ENCODE data around the gene CDH2. TPM values are rescaled to one million over a fixed set of nuclear protein-coding genes. Genes with fewer than 3 reads are reported as not detected.
A peak's percentile ranks its signal among the peaks of the same experiment; 100 is the strongest.

Gene CDH2
- total RNA-seq, 1 experiment from 2014 or later: 42.3 TPM

DNA sequence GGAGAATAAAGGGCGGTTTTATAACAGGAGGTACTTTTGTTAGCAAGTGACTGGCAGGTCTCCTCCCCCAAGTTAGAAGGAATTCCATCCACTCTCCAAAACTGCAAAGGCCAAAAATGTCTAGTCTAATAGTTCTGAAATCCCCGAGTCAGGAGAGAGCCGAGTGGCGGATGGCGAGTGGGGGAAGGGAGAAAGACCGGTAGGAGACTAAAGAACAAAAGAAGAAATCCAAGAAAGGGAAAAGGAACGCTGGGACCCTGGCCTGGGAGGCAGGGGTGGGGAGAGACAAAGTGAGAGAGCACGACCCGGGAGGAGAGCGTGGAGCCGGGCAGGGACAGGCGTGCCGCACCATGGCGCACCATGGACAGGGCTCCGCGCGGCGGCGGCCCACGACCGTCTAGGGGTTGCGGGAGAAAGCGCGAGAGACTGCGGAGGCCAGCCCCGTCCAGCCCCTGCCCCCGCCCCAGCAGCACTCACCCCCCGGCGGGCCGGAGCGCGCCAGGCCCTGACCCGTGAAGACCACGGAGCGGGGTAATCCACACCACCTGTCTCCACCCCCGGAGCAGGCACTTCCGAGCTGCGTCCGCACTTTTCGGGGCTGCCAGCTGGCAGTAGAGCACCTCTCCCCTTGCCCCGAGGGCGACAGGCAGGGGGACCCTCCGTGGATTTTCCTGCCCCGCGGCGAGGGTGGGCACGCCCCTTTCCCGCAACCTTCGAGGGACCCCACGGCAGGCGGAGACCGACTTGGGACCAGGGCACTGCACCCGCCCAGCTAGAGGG is 1.6 kb downstream of the CDH2 start:
- Histone ChIP-seq H3K9me3 (ENCODE audit: control insufficient read depth, insufficient read depth, low read depth, low read length) (no peaks in the 10 kb centered on the region), H3K36me3 (ENCODE audit: control insufficient read depth, insufficient read depth, low read length) (no peaks in the 10 kb centered on the region), H3K4me3 (ENCODE audit: low read depth in 2 of 2, low read length in 2 of 2) (peak overlapping the region; percentile 63 to 71), H3K27ac (ENCODE audit: low read length) (peak overlapping the region; percentile 39), H3K4me1 (ENCODE audit: control insufficient read depth, insufficient read depth, low read length) (no peaks in the 10 kb centered on the region; the same call in 1 of the 2 replicates), H3K27me3 (ENCODE audit: control insufficient read depth, insufficient read depth, low read length) (no peaks in the 10 kb centered on the region)
- POLR2A ChIA-PET: no interaction called here
- intact Hi-C loops (cut with micrococcal nuclease; ENCODE audit: unreplicated experiment) (no loop called here), in situ Hi-C loops (cut with HindIII; ENCODE audit: low pct_unique_long_range_greater_than_20kb, low sequenced_read_pairs) (no loop called here)
- ATAC-seq (peak; percentile 23; the same call in 1 of the 2 replicates), DNase-seq (ENCODE audit: low read depth, low spot score) (no peak)
- TF ChIP-seq REST (IDR thresholded peaks at IDR 0.05; ENCODE audit: insufficient read depth in 1 of 2, low read depth in 2 of 2, low read length in 1 of 2): peak; percentile 77 to 89
- TF ChIP-seq, protein P1, sequence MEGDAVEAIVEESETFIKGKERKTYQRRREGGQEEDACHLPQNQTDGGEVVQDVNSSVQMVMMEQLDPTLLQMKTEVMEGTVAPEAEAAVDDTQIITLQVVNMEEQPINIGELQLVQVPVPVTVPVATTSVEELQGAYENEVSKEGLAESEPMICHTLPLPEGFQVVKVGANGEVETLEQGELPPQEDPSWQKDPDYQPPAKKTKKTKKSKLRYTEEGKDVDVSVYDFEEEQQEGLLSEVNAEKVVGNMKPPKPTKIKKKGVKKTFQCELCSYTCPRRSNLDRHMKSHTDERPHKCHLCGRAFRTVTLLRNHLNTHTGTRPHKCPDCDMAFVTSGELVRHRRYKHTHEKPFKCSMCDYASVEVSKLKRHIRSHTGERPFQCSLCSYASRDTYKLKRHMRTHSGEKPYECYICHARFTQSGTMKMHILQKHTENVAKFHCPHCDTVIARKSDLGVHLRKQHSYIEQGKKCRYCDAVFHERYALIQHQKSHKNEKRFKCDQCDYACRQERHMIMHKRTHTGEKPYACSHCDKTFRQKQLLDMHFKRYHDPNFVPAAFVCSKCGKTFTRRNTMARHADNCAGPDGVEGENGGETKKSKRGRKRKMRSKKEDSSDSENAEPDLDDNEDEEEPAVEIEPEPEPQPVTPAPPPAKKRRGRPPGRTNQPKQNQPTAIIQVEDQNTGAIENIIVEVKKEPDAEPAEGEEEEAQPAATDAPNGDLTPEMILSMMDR (IDR thresholded peaks at IDR 0.05): no peak
- no TSS peak for BruUV-seq (replicated peaks)
- CTCF ChIA-PET: no interaction called here

DNA sequence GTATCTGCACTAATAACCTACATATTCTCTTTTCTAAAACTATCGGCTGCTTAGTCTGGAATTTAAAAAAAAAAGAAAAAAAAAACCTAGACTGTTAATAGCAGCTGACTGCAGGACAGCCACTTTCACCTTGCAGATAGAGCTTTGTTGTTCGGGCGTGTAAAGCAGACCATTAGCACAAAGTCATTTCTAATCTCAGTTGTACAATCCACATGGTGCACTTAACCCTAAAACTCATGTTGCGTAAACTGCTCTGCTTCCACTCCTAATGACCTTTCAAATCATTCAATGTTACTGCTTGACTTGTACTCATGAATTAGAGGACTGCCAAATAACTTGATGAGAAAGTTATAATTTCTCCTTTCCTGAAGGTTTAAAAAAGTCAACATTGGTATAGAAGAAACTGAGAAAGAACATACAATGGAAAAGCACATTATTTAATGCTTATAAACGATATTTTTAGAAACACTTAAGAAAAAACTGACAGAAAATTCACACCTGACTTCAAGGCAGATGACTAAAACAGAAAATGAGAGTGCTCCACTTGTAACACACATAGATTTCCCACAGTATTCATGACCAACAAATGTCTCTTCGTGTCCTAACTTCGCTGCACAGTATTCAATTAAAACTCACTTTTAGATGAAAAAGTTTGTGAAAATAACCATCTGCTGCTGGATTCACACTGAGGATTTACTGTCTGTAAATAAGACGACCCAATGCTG is 2.6 kb downstream of the CDH2 start:
- no peaks in the 10 kb centered on the region for H3K27me3 ChIP-seq (ENCODE audit: control insufficient read depth, insufficient read depth, low read length)
- peak overlapping the region; percentile 4 to 63; a peak in 3 of 4 replicates for H3K4me3 ChIP-seq (ENCODE audit: low read depth in 2 of 2, low read length in 2 of 2)
- H3K27ac ChIP-seq (ENCODE audit: low read length): no peak overlapping the region; the same call in 1 of the 2 replicates
- no peak for DNase-seq (ENCODE audit: low read depth, low spot score)
- TF ChIP-seq, protein P1 (IDR thresholded peaks at IDR 0.05): no peak
- no peak for TF ChIP-seq TCF7L2 (IDR thresholded peaks at IDR 0.05; ENCODE audit: low read depth, low read length)
- ChIA-PET CTCF (no interaction called here), POLR2A (no interaction called here)
- no peaks in the 10 kb centered on the region for H3K9me3 ChIP-seq (ENCODE audit: control insufficient read depth, insufficient read depth, low read depth, low read length)
- in situ Hi-C loops (cut with HindIII; ENCODE audit: low pct_unique_long_range_greater_than_20kb, low sequenced_read_pairs): no loop called here
- H3K36me3 ChIP-seq (ENCODE audit: control insufficient read depth, insufficient read depth, low read length): no peaks in the 10 kb centered on the region
- TSS peak; percentile 69 for BruUV-seq (replicated peaks)
- no peak for ATAC-seq
- no peaks in the 10 kb centered on the region; the same call in 1 of the 2 replicates for H3K4me1 ChIP-seq (ENCODE audit: control insufficient read depth, insufficient read depth, low read length)
- intact Hi-C loops (cut with micrococcal nuclease; ENCODE audit: unreplicated experiment): no loop called here
